ENCODE data around the gene OR2B2. TPM values are rescaled to one million over a fixed set of nuclear protein-coding genes. Genes with fewer than 3 reads are reported as not detected.

OR2B2 gene
- total RNA-seq, 1 donor from 2014 or later: not detected

- H3K27me3 ChIP-seq: peaks cover 16% of the 10 kb centered on the region
- H3K27ac ChIP-seq: peak overlapping the region; percentile 77
- intact Hi-C loops (cut with DNase I): no loop called here
- H3K9me3 ChIP-seq: no peaks in the 10 kb centered on the region
- TF ChIP-seq CTCF (IDR thresholded peaks at IDR 0.05): no peak
- no peaks in the 10 kb centered on the region for H3K36me3 ChIP-seq
- peak; percentile 68 for DNase-seq
- peak overlapping the region; percentile 70 for H3K4me3 ChIP-seq
- no peak for ATAC-seq
- peaks cover 23% of the 10 kb centered on the region for H3K4me1 ChIP-seq
Measured at GRCh38 chr6:27863962-27864905, 48.0 kb downstream of the OR2B2 start.

- ATAC-seq (no peak), DNase-seq (no peak)
- Histone ChIP-seq H3K36me3 (no peaks in the 10 kb centered on the region), H3K4me3 (no peak overlapping the region), H3K9me3 (no peaks in the 10 kb centered on the region), H3K27ac (no peak overlapping the region), H3K4me1 (peaks cover 19% of the 10 kb centered on the region), H3K27me3 (peaks cover under 1% of the 10 kb centered on the region)
- intact Hi-C loops (cut with DNase I): no loop called here
- no peak for TF ChIP-seq CTCF (IDR thresholded peaks at IDR 0.05)
Measured at GRCh38 chr6:27862396-27863066, 49.7 kb downstream of the OR2B2 start.

DNA sequence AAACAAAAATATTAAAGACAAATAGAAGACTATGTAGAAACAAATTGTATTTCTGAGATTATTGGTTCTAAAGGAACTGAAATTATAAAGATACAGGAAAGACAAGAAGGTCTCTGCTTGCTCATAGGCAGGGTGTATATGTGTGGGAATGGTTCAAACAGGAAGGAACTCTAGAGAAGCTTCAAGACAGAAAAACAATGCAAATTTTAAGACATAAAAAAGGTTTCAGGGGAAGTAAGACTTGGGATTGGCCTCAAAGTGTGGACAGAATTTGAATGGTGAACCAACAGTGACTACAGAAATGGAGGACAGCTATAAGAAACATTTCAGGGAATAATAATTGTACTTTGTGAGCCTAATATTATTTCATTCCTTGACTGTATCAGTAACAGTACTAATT lies 50.3 kb downstream of the OR2B2 start:
- intact Hi-C loops (cut with DNase I): no loop called here

DNA sequence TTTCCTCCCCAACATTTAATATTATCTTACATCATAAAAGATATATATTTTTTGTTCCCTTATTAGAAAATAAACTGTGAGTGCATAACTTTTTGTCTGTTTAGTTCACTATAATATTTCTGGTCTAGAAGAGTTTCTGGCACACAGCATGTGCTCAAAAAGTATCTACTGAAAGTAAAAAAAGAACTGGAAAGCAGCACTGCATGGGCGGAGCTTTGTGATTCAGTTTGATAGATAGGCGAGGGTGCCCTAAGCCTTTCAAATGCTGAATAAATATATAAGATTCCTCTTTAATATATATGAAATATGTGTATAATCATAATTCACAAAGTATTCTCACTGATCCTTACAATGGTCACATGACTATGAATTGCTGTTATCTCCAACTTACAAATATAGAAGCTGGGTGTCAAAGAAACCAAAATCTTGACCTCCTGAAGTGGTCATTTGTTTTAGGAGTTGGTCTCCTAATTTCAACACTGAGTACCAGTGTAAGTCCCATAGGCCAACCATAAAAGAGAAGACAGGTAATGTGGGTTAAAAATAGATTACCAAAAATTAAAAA lies 50.8 kb downstream of the OR2B2 start:
- Histone ChIP-seq H3K4me1 (peaks cover 8% of the 10 kb centered on the region), H3K27ac (no peak overlapping the region), H3K4me3 (no peak overlapping the region), H3K9me3 (no peaks in the 10 kb centered on the region), H3K27me3 (no peaks in the 10 kb centered on the region), H3K36me3 (no peaks in the 10 kb centered on the region)
- intact Hi-C loops (cut with DNase I): no loop called here
- no peak for TF ChIP-seq CTCF (IDR thresholded peaks at IDR 0.05)
- no peak for DNase-seq
- ATAC-seq: no peak

More for the DNA sequence above, 50.3 kb downstream of the OR2B2 start:
- no peaks in the 10 kb centered on the region for H3K27me3 ChIP-seq
- no peak overlapping the region for H3K4me3 ChIP-seq
- H3K9me3 ChIP-seq: no peaks in the 10 kb centered on the region
- DNase-seq (no peak), ATAC-seq (no peak)
- H3K4me1 ChIP-seq: peaks cover 13% of the 10 kb centered on the region
- no peak overlapping the region for H3K27ac ChIP-seq
- H3K36me3 ChIP-seq: no peaks in the 10 kb centered on the region
- no peak for TF ChIP-seq CTCF (IDR thresholded peaks at IDR 0.05)

Other genes starting within 250 kb of the OR2B2 start
- not detected for gene OR2B6, start 44.8 kb upstream of the OR2B2 start, total RNA-seq
- 2.3 TPM for gene ZNF165, start 168.2 kb upstream of the OR2B2 start, total RNA-seq
- gene ZSCAN16, start 212.2 kb upstream of the OR2B2 start, total RNA-seq: 5.8 TPM
- gene ZKSCAN8, start 229.5 kb upstream of the OR2B2 start, total RNA-seq: 20.9 TPM

Measured in upper lobe of right lung (tissue), 1 donor.